ENCODE measurements around the gene SLC35E1.
"Not testable (repeated sequence)": the region's sequence is repeated elsewhere in the genome, so short reads cannot be mapped to it uniquely, and the experiment has no call there.

Gene SLC35E1

GRCh38 chr19:16544473-16545231, 27.6 kb downstream of the SLC35E1 start:
- no peak for DNase-seq (ENCODE audit: low spot score)

DNA sequence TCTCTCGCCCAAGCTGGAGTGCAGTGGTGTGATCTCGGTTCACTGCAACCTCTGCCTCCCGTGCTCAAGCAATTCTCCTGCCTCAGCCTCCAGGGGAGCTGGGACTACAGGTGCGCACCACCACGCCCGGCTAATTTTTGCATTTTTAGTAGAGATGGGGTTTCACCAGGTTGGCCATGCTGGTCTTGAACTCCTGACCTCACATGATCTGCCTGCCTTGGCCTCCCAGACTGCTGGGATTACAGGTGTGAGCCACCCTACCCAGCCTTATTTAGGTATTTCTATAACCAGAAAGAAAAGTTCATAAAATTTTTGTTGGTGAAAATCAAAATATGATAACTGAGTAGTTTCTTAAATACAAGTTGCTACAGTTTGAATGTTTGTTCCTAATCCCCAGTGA, 28.5 kb downstream of the SLC35E1 start:
- DNase-seq (ENCODE audit: low spot score), result not testable (repeated sequence)

- no peak for DNase-seq (ENCODE audit: low spot score)
Observed at GRCh38 chr19:16542910-16543472, 29.2 kb downstream of the SLC35E1 start.

DNA sequence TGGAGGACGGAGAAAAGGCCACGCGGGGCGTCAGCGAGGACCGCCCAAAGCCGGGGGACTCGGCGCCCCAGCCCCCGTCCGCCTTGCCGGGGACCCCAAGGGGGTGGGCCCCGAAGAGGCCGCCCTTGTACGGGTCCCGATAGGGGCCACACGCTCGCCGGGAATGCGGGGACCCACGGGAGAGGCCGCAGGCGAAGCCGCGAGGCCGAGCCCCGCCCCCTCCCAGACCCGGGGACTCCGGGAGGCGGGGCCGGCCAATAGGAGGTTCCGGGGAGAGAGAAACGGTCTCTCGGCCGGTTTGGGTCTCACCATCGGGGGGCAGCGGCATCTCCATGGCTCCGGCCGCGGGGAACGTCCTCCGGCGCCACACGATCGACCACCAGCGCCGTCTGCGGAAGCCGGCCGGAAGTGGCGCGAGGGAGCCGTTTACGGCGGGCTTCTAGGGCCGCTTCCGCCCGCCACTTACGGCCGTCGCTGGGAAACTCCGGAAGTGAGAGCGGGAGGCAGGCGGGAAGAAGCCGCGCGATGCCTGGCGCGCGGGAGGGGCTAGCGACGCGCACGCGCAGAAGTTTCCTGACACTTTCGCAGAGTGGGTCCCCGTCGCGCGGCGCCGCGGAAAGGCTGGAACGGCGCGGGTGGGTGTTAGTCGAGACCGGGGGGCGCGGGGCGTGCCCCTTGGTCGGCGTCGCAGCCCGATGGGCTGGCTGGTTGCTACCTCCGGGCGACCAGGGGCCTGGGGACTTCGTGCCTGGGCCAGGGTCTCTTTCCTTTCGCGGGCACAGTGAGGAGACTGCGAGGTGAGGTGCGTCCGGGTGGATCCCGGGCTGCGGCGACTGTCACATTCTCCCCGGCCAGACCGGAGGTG, 29.9 kb downstream of the SLC35E1 start, which contains the start of gene CHERP:
TSS of gene CHERP (minus strand) at position 393 of the 865 bp plus-strand sequence. CDS start at position 334, 59 bp downstream.
- peak; percentile 96 for DNase-seq (ENCODE audit: low spot score)

DNA sequence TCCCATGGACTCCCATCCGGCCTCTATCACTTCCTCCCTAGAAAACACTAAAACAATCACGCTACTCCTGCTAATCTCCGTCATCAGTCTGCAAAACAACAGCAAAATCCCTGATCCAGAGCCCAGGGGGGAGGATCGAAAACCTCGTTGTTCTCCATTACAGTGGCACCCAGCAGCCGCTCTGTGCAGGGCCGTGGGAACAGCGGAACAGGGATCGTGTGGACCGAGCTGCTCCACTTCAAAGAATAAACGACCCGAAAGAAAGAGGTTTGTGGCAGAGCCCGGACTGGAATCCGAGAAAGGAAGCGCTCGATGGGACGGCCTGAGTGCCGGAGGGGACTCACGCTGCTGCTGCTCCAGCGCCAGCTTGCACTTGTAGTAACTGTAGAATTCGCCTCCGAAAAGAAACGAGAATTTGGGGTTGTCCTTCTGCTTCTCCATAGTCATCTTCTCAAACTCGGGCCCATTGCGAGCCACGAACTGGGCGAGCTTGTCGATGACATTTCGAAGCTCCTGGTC, 30.6 kb downstream of the SLC35E1 start:
- DNase-seq (ENCODE audit: low spot score), result no peak

DNA sequence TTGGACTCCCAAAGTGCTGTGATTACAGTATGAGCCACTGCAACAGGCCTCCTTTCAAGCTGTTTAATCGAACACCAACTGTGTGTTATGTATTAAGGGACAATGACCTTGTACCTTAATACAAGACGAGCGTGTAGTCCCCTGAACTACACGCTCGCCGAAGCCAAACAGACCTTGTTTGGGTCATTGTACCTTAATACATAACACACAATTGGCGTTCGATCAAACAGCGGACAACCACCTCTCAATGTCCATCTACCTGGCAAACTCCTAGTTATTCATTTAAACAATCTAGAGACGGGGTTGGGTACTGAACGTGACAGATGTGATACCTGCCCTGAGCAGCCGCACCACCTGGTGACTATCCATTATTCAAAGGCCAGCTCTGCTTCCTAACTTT, 31.3 kb downstream of the SLC35E1 start:
- no peak for DNase-seq (ENCODE audit: low spot score)

- DNase-seq (ENCODE audit: low spot score), result no peak
Observed at GRCh38 chr19:16537111-16537510, 35.1 kb downstream of the SLC35E1 start.

GRCh38 chr19:16536130-16536529, 36.1 kb downstream of the SLC35E1 start:
- DNase-seq (ENCODE audit: low spot score), result no peak

GRCh38 chr19:16535381-16535780, 36.8 kb downstream of the SLC35E1 start:
- DNase-seq (ENCODE audit: low spot score), result no peak

DNA sequence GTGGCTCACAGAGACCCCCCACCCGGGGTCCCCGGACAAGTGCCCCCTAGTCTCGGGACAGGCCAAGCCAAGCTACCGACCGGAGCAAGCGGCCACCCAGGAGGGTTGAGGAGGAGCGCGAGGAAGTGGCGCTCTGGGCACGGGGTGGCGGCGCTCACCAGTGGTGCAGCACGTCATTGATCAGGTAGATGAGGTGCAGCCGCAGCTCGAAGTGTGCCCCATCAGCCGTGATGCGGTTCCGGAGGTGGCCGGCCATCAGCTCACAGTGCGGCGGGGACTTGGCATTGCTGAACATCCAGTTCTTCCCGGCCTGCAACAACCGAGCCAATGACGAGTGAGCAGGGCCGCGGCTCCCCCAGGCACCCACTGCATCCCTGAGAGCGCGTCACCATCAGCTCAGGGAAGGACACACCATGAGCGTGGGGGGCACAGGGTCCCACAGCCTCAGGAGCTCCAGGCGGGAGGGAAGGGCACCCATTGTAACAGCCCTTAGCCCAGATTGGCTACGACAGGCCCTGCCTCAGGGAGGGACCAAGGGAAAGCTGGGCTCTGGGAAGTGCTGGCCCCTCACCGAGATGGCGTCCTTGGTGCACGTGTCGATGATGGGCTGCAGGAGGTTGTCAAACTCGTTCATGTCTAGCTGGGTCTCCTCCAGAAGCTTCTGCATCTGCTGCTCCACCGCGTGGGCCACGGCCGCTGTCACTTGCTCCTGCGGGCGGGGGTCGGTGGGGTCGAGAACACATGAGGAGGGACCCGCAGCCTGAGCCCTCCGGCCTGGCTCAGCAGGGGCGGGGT, 39.6 kb downstream of the SLC35E1 start:
- no peak for DNase-seq (ENCODE audit: low spot score)

GRCh38 chr19:16531380-16531669, 40.9 kb downstream of the SLC35E1 start:
- no peak for DNase-seq (ENCODE audit: low spot score)

DNA sequence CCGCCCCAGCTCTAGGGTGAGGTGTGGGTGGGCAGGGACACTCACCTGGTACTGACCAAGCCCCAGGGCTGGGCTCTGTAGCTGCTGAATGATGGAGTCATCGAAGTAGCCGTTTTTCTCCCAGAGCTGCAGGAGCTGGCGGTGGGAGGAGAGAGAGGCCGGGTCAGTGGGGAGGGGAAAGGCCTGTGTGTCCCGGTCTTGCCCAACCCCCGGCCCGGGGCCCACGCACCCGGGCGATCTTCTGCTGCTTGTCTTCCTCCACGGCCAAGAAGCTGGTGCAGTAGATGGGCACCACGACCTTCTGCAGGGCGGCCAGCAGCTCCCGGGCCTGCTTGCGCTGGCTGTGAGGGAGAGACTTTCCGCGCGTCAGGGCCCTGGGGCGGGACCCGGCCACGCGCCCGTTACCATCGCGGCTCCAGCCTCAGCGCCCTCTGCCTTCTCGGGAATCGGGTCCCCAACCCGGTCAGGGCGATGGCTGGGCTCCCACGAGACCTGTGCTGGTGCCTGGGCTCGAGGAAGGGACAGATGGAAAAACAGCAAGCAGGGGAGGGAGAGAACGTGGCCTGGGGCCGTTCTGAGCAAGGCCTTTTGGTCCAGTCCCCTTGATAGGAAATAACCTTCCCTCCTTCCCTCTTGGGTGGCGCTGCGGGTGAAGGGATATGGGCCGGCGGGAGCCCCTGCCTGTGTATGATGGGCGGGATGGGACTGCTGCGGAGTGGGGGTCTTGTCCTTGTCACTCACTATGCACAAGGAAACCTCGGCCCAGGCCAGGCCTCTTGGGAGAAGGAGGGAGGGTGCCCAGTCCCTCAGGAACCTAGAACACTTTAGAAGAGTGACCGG, 41.5 kb downstream of the SLC35E1 start:
- no peak for DNase-seq (ENCODE audit: low spot score)

DNA sequence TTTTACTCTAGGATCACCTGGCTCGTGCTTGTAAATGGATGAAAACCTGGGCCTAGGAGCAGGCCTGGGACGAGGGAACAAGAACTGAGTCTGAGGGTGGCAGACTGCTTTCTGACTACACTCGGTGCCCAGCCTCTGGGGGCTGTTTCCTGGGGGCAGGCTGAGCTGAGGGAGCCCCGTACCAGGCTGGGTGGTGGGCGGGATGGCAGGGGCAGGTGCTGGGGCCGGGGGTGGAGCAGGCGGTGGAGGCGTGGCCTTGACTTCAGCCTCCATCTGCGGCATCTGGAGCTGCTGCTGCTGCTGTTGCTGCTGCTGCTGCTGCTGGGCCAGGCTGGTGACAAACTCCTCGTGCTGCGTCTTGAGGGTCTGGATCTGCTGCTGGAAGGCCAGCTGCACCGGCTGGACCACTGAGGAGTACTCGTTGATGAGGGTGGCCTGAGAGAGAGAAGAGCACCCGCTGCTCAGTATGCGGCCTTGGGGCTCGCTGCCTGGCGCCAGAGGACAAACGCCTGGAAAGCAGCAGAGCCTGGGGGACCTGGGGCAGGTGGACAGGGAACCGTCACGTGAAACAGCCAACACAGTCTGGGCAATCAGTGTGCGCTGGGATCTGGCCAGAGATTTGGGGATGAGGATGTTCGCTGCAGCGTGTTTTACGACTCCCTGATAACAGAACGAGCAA, 42.6 kb downstream of the SLC35E1 start:
- no peak for DNase-seq (ENCODE audit: low spot score)

- DNase-seq (ENCODE audit: low spot score), result no peak
Observed at GRCh38 chr19:16527971-16528521, 44.2 kb downstream of the SLC35E1 start.

DNA sequence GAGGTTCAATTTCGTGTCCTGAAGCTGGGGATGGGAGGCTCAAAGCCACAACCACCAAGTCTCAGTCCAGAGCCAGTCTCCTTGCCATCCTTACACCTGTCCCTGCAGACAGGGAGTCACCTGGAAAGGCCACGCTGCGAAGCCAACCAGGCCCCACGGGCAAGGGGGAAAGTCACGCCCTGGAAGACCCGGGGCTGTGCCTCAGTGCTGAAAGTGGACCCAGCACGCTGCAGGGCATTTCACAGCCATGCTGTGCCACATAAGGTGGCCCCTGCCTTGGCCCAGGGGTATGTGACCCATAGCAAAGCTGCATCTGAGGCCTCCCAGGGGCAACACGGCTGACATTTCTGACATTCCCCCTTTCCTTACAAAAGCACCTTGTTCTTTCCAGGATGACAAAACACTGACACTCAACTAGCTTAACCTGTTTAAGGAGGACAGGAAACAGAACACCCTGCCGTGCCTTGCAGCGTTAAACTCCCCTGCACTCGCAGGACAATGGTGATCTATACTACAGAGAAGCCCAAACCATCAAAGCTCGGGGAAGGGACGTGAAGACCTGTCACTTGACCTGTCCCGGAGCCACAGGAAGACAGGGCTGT, 44.8 kb downstream of the SLC35E1 start:
- no peak for DNase-seq (ENCODE audit: low spot score)

GRCh38 chr19:16525751-16526481, 46.3 kb downstream of the SLC35E1 start:
- no peak for DNase-seq (ENCODE audit: low spot score)

- no peak for DNase-seq (ENCODE audit: low spot score)
Observed at GRCh38 chr19:16524991-16525734, 47.1 kb downstream of the SLC35E1 start.

All from LoVo (cell line).